ENCODE results near the gene P2RY13. TPM values are rescaled to one million over a fixed set of nuclear protein-coding genes. Genes with fewer than 3 reads are reported as not detected.

P2RY13 gene
- total RNA-seq, 1 experiment from 2014 or later = not detected

- H3K9me3 Mint-ChIP-seq = no peaks in the 10 kb centered on the region
- Histone ChIP-seq H3K18ac (ENCODE audit: insufficient read length, low read depth, low read length) (no peak overlapping the region), H4K20me1 (ENCODE audit: control insufficient read depth, insufficient read depth, insufficient read length) (no peaks in the 10 kb centered on the region), H3K79me1 (ENCODE audit: insufficient read depth, low read depth, low read length, poor library complexity, severe bottlenecking) (no peaks in the 10 kb centered on the region), H2BK120ac (ENCODE audit: low read depth, low read length, poor library complexity, severe bottlenecking) (no peak overlapping the region), H2BK5ac (ENCODE audit: insufficient read length, low read length) (no peak overlapping the region), H4K5ac (ENCODE audit: insufficient read length, low read depth, low read length) (no peak overlapping the region), H2AK5ac (ENCODE audit: insufficient read length, low read length) (no peak overlapping the region), H3K27me3 (ENCODE audit: insufficient read depth, low read length) (no peaks in the 10 kb centered on the region), H3K9me3 (ENCODE audit: control insufficient read depth, low read depth, low read length) (no peaks in the 10 kb centered on the region), H3K23ac (ENCODE audit: insufficient read length, low read depth, low read length) (no peak overlapping the region), H4K8ac (replicated peaks; ENCODE audit: insufficient read length, low read depth, low read length) (no peak overlapping the region), H3T11ph (ENCODE audit: low read length) (no peak overlapping the region), H3K79me2 (ENCODE audit: insufficient read depth, low read length) (no peaks in the 10 kb centered on the region), H4K91ac (ENCODE audit: insufficient read length, low read depth, low read length) (no peak overlapping the region), H2AFZ (ENCODE audit: low read length) (no peak overlapping the region), H3K23me2 (ENCODE audit: insufficient read length, low read depth, low read length, poor library complexity, severe bottlenecking) (no peaks in the 10 kb centered on the region), H3K4ac (ENCODE audit: low read depth, low read length) (no peak overlapping the region), H3K4me2 (ENCODE audit: insufficient read depth, insufficient read length, low read length) (no peak overlapping the region), H3K14ac (ENCODE audit: insufficient read depth, low read length) (no peak overlapping the region), H2BK12ac (ENCODE audit: insufficient read length, low read depth, low read length) (no peak overlapping the region), H3K9ac (ENCODE audit: extremely low read depth, insufficient read length, low read length) (no peak overlapping the region), H2BK20ac (ENCODE audit: low read depth, low read length, poor library complexity, severe bottlenecking) (no peak overlapping the region), H3K27ac (ENCODE audit: insufficient read length, low read depth, low read length) (no peak overlapping the region), H2BK15ac (ENCODE audit: low read depth, low read length) (no peak overlapping the region), H3K4me1 (ENCODE audit: insufficient read depth, low read length) (peaks cover 12% of the 10 kb centered on the region; the same call in 1 of the 2 replicates), H3K56ac (ENCODE audit: insufficient read length, low read depth, low read length) (no peak overlapping the region)
- peaks cover 37 to 44% of the 10 kb centered on the region in 2 experiments for H3K4me1 Mint-ChIP-seq
- no peaks in the 10 kb centered on the region for H3K27me3 Mint-ChIP-seq (ENCODE audit: low read depth)
- no peaks in the 10 kb centered on the region for H3K36me3 Mint-ChIP-seq (ENCODE audit: insufficient read depth in 1 of 3, low read depth in 3 of 3)
- TF ChIP-seq, protein P1, sequence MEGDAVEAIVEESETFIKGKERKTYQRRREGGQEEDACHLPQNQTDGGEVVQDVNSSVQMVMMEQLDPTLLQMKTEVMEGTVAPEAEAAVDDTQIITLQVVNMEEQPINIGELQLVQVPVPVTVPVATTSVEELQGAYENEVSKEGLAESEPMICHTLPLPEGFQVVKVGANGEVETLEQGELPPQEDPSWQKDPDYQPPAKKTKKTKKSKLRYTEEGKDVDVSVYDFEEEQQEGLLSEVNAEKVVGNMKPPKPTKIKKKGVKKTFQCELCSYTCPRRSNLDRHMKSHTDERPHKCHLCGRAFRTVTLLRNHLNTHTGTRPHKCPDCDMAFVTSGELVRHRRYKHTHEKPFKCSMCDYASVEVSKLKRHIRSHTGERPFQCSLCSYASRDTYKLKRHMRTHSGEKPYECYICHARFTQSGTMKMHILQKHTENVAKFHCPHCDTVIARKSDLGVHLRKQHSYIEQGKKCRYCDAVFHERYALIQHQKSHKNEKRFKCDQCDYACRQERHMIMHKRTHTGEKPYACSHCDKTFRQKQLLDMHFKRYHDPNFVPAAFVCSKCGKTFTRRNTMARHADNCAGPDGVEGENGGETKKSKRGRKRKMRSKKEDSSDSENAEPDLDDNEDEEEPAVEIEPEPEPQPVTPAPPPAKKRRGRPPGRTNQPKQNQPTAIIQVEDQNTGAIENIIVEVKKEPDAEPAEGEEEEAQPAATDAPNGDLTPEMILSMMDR (conservative IDR thresholded peaks at IDR 0.05) = no peak
- no peak overlapping the region for H3K4me3 Mint-ChIP-seq
- DNase-seq = no peak
- peak overlapping the region; percentile 4 to 84 (median 58); a peak in 4 of 7 replicates for H3K27ac Mint-ChIP-seq
- WGBS (ENCODE audit: extremely low coverage, insufficient read length, low lambda C conversion rate) = no CpG with 5 or more reads among the region's 6 CpGs
Observed at GRCh38 chr3:151306168-151306810, 23.1 kb downstream of the P2RY13 start.
